Measurements from ENCODE around the gene YEATS2.

- TF ChIP-seq, protein P1, sequence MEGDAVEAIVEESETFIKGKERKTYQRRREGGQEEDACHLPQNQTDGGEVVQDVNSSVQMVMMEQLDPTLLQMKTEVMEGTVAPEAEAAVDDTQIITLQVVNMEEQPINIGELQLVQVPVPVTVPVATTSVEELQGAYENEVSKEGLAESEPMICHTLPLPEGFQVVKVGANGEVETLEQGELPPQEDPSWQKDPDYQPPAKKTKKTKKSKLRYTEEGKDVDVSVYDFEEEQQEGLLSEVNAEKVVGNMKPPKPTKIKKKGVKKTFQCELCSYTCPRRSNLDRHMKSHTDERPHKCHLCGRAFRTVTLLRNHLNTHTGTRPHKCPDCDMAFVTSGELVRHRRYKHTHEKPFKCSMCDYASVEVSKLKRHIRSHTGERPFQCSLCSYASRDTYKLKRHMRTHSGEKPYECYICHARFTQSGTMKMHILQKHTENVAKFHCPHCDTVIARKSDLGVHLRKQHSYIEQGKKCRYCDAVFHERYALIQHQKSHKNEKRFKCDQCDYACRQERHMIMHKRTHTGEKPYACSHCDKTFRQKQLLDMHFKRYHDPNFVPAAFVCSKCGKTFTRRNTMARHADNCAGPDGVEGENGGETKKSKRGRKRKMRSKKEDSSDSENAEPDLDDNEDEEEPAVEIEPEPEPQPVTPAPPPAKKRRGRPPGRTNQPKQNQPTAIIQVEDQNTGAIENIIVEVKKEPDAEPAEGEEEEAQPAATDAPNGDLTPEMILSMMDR (IDR thresholded peaks at IDR 0.05; ENCODE audit: low read depth, low read length): no peak
- TF ChIP-seq EZH2phosphoT487 (IDR thresholded peaks at IDR 0.05; ENCODE audit: low read depth): no peak
Measured at GRCh38 chr3:183710231-183710630, 12.6 kb downstream of the YEATS2 start.

Measured in OCI-LY3 (cell line).